HEK293 (cell line): ENCODE measurements around the gene PCNX4.

Source experiments
- CTCF ChIA-PET: fragments of 350-600 bp; formaldehyde crosslinking; extraction: SDS; loops from one replicate; lab custom pipeline; 2021; ENCODE audit warnings: antibody characterized with exemption; lab: Yijun Ruan, JAX
- POLR2A ChIA-PET: fragments of 300-600 bp; formaldehyde crosslinking; extraction: SDS; loops from one replicate; lab custom pipeline; 2020; ENCODE audit warnings: antibody characterized with exemption, inconsistent platforms; lab: Yijun Ruan, JAX
- H3K27ac ChIP-seq: fragments of 200-500 bp; sonication (Bioruptor generic); 2 replicates; pipeline ENCODE4 v1.5.1; 2014; ENCODE audit warnings: low read depth, low read length, control low read depth, inconsistent platforms; ENCODE audit errors: extremely low read depth
- H3K36me3 ChIP-seq, 2 experiments: fragments of 200-500 bp in 1 of 2; sonication (Bioruptor generic) in 1 of 2; 1 replicate in 1 of 2; 2 replicates in 1 of 2; pipeline ENCODE4 v1.5.1; 2014 to 2017; ENCODE audit warnings: inconsistent platforms in 2 of 2, low read length in 2 of 2; ENCODE audit not compliant: control insufficient read depth in 2 of 2, insufficient read depth in 1 of 2
- H3K4me1 ChIP-seq: fragments of 200-500 bp; sonication (Bioruptor generic); 2 replicates; pipeline ENCODE4 v1.5.1; 2014; ENCODE audit warnings: mild to moderate bottlenecking, low read length, inconsistent platforms; ENCODE audit not compliant: control insufficient read depth, insufficient read depth
- H3K4me3 ChIP-seq: 2 replicates; pipeline ENCODE4 v1.5.1; 2011; ENCODE audit warnings: low read depth, mild to moderate bottlenecking, control low read depth, low read length, moderate library complexity
- H3K9me3 ChIP-seq: fragments of 200-500 bp; sonication (Bioruptor generic); 2 replicates; pipeline ENCODE4 v1.5.1; 2014; ENCODE audit warnings: low read depth, low read length, inconsistent platforms; ENCODE audit not compliant: control insufficient read depth, insufficient read depth
- KLF8 ChIP-seq: fragments of 450-650 bp; formaldehyde crosslinking; IDR thresholded peaks from 2 replicates; pipeline ENCODE4 v1.5.1; 2016; ENCODE audit warnings: missing biosample characterization, missing genetic modification characterization
- SCRT1 ChIP-seq: fragments of 450-650 bp; formaldehyde crosslinking; IDR thresholded peaks from 2 replicates; pipeline ENCODE4 v1.5.1; 2016; ENCODE audit warnings: missing biosample characterization, missing genetic modification characterization, borderline replicate concordance
- SETDB1 ChIP-seq: IDR thresholded peaks from one replicate; pipeline ENCODE4 v1.6.1; 2017; ENCODE audit warnings: mild to moderate bottlenecking, low read length, moderate library complexity, mixed read lengths; ENCODE audit not compliant: insufficient read length
- ZBTB17 ChIP-seq: fragments of 450-650 bp; formaldehyde crosslinking; IDR thresholded peaks from 2 replicates; pipeline ENCODE4 v1.5.1; 2016; ENCODE audit warnings: missing biosample characterization, missing genetic modification characterization
- ZBTB6 ChIP-seq: fragments of 450-650 bp; formaldehyde crosslinking; IDR thresholded peaks from 2 replicates; pipeline ENCODE4 v1.5.1; 2017; ENCODE audit warnings: missing biosample characterization, missing genetic modification characterization
- ZFHX2 ChIP-seq: fragments of 450-650 bp; formaldehyde crosslinking; conservative IDR thresholded peaks from 2 replicates; pipeline ENCODE4 v1.5.1; 2016; ENCODE audit warnings: missing biosample characterization, missing genetic modification characterization
- ZFP41 ChIP-seq: fragments of 450-650 bp; formaldehyde crosslinking; IDR thresholded peaks from 2 replicates; pipeline ENCODE4 v1.5.1; 2016; ENCODE audit warnings: missing biosample characterization, missing genetic modification characterization, borderline replicate concordance
- ZNF10 ChIP-seq: fragments of 450-650 bp; formaldehyde crosslinking; IDR thresholded peaks from 2 replicates; pipeline ENCODE4 v1.5.1; 2017; ENCODE audit warnings: missing biosample characterization, missing genetic modification characterization
- ZNF146 ChIP-seq: fragments of 450-650 bp; formaldehyde crosslinking; IDR thresholded peaks from 2 replicates; pipeline ENCODE4 v1.5.1; 2016; ENCODE audit warnings: missing biosample characterization, missing genetic modification characterization
- ZNF155 ChIP-seq: fragments of 450-650 bp; formaldehyde crosslinking; IDR thresholded peaks from 2 replicates; pipeline ENCODE4 v1.5.1; 2016; ENCODE audit warnings: missing biosample characterization, missing genetic modification characterization
- ZNF174 ChIP-seq: fragments of 450-650 bp; formaldehyde crosslinking; IDR thresholded peaks from 2 replicates; pipeline ENCODE4 v1.5.0; 2017; ENCODE audit warnings: missing biosample characterization, mild to moderate bottlenecking, missing genetic modification characterization
- ZNF202 ChIP-seq: fragments of 450-650 bp; formaldehyde crosslinking; IDR thresholded peaks from 2 replicates; pipeline ENCODE4 v1.5.1; 2016; ENCODE audit warnings: missing biosample characterization, missing genetic modification characterization, borderline replicate concordance
- ZNF501 ChIP-seq: fragments of 450-650 bp; formaldehyde crosslinking; IDR thresholded peaks from 2 replicates; pipeline ENCODE4 v1.5.1; 2016; ENCODE audit warnings: missing biosample characterization, missing genetic modification characterization
- ZNF510 ChIP-seq: fragments of 450-650 bp; formaldehyde crosslinking; IDR thresholded peaks from 2 replicates; pipeline ENCODE4 v1.5.1; 2018; ENCODE audit warnings: mild to moderate bottlenecking, missing genetic modification characterization, missing biosample characterization; ENCODE audit not compliant: insufficient replicate concordance
- ZNF529 ChIP-seq: fragments of 450-650 bp; formaldehyde crosslinking; IDR thresholded peaks from 2 replicates; pipeline ENCODE4 v1.5.1; 2017; ENCODE audit warnings: missing genetic modification characterization, missing biosample characterization; ENCODE audit not compliant: insufficient replicate concordance
- ZNF555 ChIP-seq: fragments of 450-650 bp; formaldehyde crosslinking; conservative IDR thresholded peaks from 2 replicates; pipeline ENCODE4 v1.5.1; 2017; ENCODE audit warnings: missing biosample characterization, mild to moderate bottlenecking, missing genetic modification characterization, inconsistent platforms
- ZNF596 ChIP-seq: fragments of 450-650 bp; IDR thresholded peaks from 2 replicates; pipeline ENCODE4 v1.5.0; 2018; ENCODE audit warnings: missing biosample characterization, mild to moderate bottlenecking, missing genetic modification characterization, moderate library complexity
- ZNF658 ChIP-seq: fragments of 450-650 bp; formaldehyde crosslinking; IDR thresholded peaks from 2 replicates; pipeline ENCODE4; 2016; ENCODE audit warnings: missing biosample characterization, missing genetic modification characterization
- ZNF660 ChIP-seq: fragments of 450-650 bp; IDR thresholded peaks from 2 replicates; pipeline ENCODE4 v1.5.1; 2018; ENCODE audit warnings: missing biosample characterization, mild to moderate bottlenecking, missing genetic modification characterization
- ZNF707 ChIP-seq: fragments of 450-650 bp; formaldehyde crosslinking; IDR thresholded peaks from 2 replicates; pipeline ENCODE4 v1.5.1; 2016; ENCODE audit warnings: missing biosample characterization, missing genetic modification characterization
- ZNF785 ChIP-seq: fragments of 450-650 bp; formaldehyde crosslinking; IDR thresholded peaks from 2 replicates; pipeline ENCODE4 v1.5.1; 2016; ENCODE audit warnings: missing biosample characterization, missing genetic modification characterization
- TF ChIP-seq, protein P1 (sequence below): fragments of 450-650 bp; formaldehyde crosslinking; IDR thresholded peaks from 2 replicates; pipeline ENCODE4 v1.5.1; 2016; ENCODE audit warnings: missing biosample characterization, missing genetic modification characterization
- TF ChIP-seq, protein P2 (sequence below): fragments of 450-650 bp; formaldehyde crosslinking; IDR thresholded peaks from 2 replicates; pipeline ENCODE4 v1.5.1; 2016; ENCODE audit warnings: missing biosample characterization, missing genetic modification characterization
- TF ChIP-seq, protein P3 (sequence below): fragments of 450-650 bp; formaldehyde crosslinking; IDR thresholded peaks from 2 replicates; pipeline ENCODE4 v1.5.1; 2016; ENCODE audit warnings: missing biosample characterization, missing genetic modification characterization

The PCNX4 gene

GRCh38 chr14:60125918-60126317 lies 34.2 kb downstream of the PCNX4 start:
- Histone ChIP-seq H3K4me1 (no peaks in the 10 kb centered on the region), H3K9me3 (no peaks in the 10 kb centered on the region), H3K36me3 (peaks cover 39 to 65% of the 10 kb centered on the region in 2 experiments), H3K4me3 (no peak overlapping the region), H3K27ac (no peak overlapping the region)
- ChIA-PET POLR2A (no interaction called here), CTCF (no interaction called here)
- TF ChIP-seq ZFHX2 (tag by site-specific recombination) (no peak), SCRT1 (tag by site-specific recombination) (no peak), KLF8 (tag by site-specific recombination) (no peak), ZFP41 (tag by site-specific recombination) (no peak), SETDB1 (no peak), ZBTB6 (tag by site-specific recombination) (no peak), ZNF10 (tag by site-specific recombination) (no peak), ZNF660 (tag by site-specific recombination) (no peak), ZNF707 (tag by site-specific recombination) (no peak), ZBTB17 (tag by site-specific recombination) (no peak), ZNF555 (tag by site-specific recombination) (no peak), ZNF501 (no peak), ZNF146 (tag by site-specific recombination) (no peak)
- TF ChIP-seq, protein P1, sequence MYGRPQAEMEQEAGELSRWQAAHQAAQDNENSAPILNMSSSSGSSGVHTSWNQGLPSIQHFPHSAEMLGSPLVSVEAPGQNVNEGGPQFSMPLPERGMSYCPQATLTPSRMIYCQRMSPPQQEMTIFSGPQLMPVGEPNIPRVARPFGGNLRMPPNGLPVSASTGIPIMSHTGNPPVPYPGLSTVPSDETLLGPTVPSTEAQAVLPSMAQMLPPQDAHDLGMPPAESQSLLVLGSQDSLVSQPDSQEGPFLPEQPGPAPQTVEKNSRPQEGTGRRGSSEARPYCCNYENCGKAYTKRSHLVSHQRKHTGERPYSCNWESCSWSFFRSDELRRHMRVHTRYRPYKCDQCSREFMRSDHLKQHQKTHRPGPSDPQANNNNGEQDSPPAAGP (tag by site-specific recombination) = no peak

GRCh38 chr14:60133487-60133886 lies 41.8 kb downstream of the PCNX4 start:
- ChIA-PET POLR2A (no interaction called here), CTCF (interaction anchor here (1.0 kb wide), 1 partner anchor 33 kb away, joined by 3 read pairs; no protein-coding TSS in a partner anchor)
- Histone ChIP-seq H3K4me1 (no peaks in the 10 kb centered on the region), H3K4me3 (no peak overlapping the region), H3K27ac (no peak overlapping the region), H3K36me3 (peaks cover 0 to 17% of the 10 kb centered on the region in 2 experiments; a peak in 2 of 3 replicates), H3K9me3 (no peaks in the 10 kb centered on the region)
- TF ChIP-seq ZNF785 (tag by site-specific recombination) = no peak
- TF ChIP-seq ZNF155 = no peak
- TF ChIP-seq ZNF510 (tag by site-specific recombination) = no peak
- TF ChIP-seq ZNF596 (tag by site-specific recombination) = no peak
- TF ChIP-seq ZNF202 (tag by site-specific recombination) = no peak
- TF ChIP-seq, protein P2, sequence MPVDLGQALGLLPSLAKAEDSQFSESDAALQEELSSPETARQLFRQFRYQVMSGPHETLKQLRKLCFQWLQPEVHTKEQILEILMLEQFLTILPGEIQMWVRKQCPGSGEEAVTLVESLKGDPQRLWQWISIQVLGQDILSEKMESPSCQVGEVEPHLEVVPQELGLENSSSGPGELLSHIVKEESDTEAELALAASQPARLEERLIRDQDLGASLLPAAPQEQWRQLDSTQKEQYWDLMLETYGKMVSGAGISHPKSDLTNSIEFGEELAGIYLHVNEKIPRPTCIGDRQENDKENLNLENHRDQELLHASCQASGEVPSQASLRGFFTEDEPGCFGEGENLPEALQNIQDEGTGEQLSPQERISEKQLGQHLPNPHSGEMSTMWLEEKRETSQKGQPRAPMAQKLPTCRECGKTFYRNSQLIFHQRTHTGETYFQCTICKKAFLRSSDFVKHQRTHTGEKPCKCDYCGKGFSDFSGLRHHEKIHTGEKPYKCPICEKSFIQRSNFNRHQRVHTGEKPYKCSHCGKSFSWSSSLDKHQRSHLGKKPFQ (tag by site-specific recombination) = no peak
- no peak for TF ChIP-seq ZNF529 (tag by site-specific recombination)
- TF ChIP-seq SETDB1 = no peak
- TF ChIP-seq, protein P3, sequence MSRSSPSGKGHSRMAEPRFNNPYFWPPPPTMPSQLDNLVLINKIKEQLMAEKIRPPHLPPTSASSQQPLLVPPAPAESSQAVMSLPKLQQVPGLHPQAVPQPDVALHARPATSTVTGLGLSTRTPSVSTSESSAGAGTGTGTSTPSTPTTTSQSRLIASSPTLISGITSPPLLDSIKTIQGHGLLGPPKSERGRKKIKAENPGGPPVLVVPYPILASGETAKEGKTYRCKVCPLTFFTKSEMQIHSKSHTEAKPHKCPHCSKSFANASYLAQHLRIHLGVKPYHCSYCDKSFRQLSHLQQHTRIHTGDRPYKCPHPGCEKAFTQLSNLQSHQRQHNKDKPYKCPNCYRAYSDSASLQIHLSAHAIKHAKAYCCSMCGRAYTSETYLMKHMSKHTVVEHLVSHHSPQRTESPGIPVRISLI = no peak
- no peak for TF ChIP-seq ZNF10 (tag by site-specific recombination)
- TF ChIP-seq ZNF555 (tag by site-specific recombination) = no peak
- no peak for TF ChIP-seq ZNF174 (tag by site-specific recombination)
- TF ChIP-seq ZNF658 = no peak
